SIG-M5 treated with dmso at 0.1 percent for 504 hours (cell line): ENCODE data around the gene TESK1.
"Not testable (repeated sequence)": the region's sequence is repeated elsewhere in the genome, so short reads cannot be mapped to it uniquely, and the experiment has no call there.

ENCODE experiments used
- DNase-seq: peaks from one replicate; lab custom pipeline; 2025; ENCODE audit not compliant: unreplicated experiment; lab: John Stamatoyannopoulos, UW

TESK1 gene

DNA sequence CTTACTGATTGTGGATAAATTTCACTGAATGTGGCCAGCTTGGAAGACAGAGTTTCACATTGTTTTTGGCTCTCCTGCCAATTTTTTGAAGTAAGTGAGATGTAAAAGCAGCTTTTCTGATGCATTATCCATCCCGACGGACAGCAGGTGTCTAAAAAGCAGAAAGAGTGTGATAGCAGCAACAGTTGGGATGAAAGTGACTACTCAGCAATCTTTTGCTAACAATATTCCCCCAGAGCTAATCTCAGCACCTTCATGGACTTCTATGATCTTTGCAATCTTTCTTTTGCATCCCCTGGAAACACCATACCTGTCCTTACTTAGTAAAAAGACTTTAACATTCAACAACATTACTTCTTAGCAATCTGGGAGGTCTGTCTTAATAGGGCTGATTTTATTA, 7.8 kb downstream of the TESK1 start:
- DNase-seq: no peak

DNA sequence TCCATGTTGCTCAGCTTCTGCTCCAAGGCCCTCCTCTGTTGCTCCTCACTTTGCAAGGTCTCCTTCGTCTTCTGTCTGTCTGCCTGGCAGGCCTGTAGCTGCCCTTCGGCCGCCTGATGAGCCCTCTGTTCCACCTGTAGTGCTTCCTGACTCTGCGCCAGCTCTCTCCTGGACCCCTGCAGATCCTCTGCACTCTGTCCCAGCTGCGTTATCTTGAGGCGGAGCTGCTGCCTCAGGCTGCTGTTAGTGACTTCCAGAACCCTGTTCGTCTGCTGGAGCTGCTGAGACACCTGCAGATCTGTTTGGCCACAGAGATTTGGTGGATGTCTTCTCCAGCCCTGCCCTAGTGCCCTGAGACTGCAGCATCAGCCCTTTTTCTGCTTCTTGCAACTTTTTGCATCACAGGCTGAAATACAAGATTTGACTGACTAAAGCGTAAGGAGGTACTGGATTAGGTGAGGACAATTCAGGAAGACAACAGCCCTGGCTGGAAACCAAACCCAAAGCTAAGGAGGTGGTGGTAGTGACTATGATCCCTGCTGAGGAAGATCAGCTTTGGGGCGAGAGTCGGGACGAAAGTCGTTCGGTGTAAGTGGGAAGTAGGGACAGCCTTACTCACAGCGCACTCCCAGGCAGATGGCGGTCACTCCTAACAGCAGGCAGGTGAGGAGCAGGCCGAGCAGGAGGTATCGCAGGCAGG, 11.1 kb downstream of the TESK1 start:
- no peak for DNase-seq

DNA sequence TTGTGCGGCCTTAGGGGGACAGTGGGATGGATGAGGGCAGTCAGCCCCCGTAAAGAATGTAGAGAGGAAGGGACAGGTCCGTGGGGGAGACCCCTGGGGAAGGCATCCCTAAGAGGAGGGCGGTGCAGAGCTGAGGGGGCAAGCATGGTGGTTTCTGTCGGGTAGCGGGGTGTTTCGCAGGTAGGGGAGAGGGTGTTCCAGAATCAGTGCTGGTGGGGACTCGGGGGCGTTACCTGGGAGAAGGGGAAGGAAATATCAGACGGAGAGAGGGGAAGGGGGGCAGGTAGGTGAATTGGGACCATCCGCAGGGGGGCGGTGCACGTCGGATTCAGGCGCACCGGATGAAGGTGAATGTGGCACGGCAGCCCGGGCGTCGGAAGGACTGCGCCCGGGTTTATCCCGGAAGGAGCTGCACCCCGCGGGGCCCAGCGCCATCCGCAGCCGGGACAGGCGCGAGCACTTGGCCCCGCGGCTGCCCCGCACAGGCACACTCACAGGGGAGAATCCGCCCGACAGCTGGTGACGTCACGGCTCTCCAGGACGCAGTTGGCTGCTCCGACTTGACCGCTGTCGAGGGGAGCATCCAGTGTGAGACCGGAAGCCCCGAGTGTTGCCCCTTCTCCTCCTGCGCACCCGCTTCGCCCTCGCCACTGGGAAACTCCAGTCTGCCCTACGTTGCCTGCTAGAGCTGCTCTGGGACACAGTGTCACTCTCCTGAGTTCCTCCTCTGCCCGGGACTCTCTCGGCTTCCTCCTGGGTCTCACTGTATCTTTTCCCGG, 11.8 kb downstream of the TESK1 start:
- DNase-seq: no peak

DNA sequence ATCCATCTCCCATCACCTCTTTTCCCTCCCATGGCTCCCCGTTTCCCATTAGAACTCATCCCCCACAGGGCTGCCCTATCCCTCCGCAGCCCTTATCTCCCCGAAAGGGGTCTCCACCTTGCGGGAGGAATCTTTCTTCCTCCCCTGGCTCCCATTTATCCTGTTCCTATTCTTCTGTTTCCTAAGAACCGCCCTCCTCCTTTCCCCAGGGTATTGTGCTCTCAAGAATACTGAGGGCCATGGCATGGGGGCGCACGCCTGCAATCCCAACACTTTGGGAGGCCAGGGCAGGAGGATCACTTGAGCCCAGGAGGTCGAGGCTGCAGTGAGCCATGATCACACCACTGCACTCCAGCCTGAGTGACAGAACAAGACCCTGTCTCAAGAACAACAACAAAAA, 12.5 kb downstream of the TESK1 start:
- DNase-seq: no peak

DNA sequence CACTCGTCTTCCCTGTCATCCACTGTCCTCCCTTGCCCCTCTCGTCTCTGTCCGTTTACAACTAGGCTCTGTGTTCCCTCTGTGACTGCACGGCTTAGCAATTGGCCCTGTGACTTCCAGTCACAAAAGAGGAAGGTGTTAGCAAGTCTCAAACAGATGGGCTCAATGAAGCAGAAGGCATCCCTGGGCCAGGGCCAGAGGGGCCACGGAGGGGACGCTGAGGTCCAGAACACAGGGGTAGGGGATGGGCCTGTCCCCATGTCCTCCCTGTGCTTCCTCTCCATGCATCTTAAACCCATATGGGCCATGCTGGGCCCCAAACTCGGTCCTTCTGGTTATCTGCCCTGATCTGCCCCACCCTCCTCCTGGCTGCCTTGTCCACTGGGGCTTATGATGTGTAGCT, 13.3 kb downstream of the TESK1 start, which contains the start of gene CD72:
TSS of gene CD72 (minus strand) at position 89 of the 403 bp plus-strand sequence. CDS start 110 bp downstream, outside the sequence.
- DNase-seq: no peak

DNA sequence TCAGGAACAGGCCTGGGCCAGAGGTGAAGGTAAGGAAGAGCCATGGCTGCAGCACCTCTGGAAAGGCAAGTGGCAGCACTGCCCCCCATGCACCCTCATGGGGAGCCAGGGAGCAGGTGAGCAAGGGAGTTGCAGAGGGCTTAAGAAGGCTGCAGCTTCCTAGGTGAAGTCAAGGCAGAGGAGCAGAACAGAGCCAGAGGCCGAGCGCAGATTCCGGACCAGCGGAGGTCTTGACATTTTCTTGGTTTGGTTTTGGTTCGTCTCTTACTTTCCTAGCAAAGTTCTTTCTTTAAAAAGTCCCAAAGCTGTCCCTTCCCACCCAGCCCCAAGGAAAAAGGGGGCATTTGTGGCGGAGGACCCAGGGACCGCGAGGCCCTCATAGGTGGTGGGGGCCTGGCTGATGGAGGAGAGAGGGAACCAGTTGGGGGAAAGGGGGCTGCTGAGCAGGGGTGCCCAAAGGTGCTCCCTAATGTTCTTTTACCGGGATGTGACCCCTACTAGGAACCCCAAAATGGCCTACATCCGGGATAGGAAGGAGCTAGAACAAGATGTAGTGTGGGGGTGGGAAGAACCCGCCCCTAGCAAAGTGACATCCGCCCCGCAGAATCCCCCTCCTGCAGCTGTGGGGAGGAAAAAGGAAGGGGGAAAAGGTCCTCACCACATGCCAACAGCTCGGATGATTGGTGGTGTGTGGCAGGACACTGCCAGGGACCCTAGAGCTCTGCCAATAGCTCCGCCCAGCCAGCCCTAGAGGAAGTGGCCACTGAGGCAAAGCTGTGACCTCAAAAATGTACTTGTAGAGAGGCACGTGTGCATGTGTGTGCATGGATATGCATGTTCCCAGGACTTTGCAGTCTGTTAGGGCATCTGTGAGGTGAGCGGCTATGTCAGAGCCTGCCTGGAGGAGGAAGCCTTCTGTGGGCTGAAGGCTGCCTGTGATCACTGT, 14.1 kb downstream of the TESK1 start:
- no peak for DNase-seq

DNA sequence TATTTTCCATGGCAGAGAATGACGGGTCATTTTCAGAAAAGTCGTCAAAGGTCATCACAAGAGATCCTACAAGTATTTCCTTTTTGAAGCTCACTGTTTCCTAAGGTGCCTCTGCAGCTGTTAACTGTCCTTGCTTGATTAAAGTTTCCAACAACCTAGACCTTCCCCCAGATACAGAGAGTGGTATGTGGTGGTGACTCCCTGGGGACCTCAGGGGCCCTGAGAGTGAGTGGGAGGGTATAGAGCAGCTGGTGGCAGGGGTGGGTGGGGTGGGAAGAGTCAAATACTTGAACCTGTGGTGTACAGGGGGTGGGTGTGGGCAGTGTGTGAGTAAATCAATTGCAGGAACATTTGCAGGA, 14.7 kb downstream of the TESK1 start:
- DNase-seq: no peak

DNA sequence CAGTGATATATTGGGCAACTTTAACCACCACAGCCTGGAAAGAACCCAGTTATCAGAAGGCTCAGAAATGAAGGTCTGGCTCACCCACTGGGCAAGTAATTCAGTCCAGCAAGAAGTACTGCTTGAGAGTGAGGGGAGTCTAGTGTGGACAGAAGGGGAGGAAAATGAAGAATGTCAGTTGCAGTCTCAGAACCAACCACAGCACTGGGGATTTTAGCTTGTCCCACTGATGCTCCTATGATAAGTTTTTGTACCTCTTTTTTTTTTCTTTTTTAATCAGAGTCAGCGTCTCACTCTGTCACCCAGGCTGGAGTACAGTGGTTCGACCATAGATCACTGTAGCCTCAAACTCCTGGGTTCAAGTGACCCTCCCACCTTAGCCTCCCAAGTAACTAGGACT, 22.5 kb downstream of the TESK1 start:
- DNase-seq: no peak

DNA sequence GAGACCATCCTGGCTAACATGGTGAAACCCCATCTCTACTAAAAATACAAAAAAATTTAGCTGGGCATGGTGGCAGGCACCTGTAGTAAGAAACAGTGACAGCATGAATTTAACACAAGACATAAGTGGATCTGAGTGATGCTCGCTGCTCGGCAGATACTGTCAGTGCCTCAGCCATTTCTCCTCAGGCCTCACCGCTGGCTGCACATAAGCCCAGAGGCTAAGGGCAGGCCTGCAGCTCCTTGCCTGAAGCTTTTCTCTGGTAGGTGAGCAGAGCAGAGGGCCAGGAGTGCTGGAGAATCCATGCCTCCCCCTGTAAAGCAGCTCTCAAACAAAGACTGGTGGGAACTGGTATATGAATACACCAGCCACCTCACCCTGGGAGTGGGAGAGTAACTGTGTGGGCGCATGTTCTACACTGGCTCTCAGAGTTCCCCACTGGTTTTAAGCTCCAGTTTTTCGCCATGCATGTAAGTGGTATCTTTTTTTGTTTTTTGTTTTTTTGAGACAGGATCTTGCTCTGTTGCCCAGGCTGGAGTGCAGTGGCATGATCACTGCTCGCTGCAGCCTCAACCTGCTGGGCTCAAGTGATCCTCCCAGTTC, 23.4 kb downstream of the TESK1 start:
- DNase-seq: no peak

DNA sequence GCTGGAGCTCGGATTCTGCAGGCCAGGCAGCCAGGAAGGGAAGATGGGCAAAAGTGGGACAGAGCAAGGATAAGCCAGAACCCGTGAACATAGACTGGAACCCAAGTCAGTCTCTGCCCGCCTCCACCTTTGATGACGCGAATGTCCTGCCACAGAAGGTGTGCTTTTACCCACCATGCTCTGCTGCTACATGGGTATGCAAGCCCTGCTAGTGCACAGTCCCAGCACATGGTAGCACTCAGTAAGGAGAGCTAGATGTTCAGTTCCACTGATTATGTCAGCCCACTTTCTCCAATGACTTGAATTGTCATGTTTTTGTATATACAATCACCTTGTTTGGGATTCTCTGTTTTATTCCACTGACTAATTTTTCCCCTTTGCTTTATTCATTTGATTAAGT, 24.5 kb downstream of the TESK1 start:
- DNase-seq: no peak

DNA sequence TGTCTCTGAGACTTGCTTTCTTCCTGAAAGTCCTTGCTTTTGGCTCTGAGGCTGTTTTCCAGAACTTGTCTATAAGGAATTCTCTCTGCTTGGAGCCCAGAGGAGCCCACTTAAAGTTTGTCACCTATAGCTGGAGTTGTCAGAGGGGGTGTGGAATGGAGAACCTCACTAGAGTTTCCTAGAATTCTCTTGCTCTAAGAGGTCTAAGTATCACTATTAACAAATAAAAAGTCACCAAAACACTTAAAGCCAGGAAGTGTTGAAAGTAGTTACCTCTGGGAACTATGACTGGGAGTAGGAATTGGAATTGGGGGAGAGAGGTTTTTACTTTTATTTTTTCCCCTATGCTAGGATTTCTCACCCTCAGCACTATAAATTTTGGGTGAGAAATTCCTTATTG, 30.7 kb downstream of the TESK1 start:
- no peak for DNase-seq

DNA sequence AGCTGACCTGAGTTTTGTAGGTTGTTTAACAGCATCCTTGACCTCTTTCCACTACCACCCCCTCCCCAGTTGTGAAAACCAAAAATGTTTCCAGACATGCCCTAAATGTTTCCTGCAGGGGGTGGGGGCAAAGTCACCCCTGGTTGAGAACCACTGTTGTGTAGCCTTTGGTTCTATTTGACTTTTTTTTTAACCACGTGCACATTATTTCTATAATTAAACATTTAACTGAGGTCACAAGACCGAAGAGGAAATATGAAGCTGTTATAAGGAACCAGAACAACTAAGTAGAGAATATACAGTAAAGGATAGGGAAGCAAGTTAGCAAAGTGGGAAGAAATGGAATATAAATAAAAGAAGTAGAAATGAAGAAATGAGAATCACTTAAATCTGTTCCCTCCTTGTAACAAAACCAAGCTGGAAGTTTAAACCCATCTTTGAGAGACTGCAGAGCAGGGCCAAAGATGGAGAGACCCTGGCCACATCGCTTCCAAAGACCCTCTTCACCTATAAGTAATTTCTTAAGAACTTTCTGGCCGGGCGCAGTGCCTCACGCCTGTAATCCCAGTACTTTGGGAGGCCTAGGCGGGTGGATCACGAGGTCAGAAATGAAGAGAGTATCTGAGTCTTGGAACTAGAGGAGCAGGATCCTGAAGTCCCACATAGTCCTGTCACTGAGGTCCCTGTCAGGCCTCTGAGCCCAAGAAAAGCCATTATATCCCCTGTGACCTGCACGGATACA, 31.2 kb downstream of the TESK1 start:
- peak; percentile 31 for DNase-seq

DNA sequence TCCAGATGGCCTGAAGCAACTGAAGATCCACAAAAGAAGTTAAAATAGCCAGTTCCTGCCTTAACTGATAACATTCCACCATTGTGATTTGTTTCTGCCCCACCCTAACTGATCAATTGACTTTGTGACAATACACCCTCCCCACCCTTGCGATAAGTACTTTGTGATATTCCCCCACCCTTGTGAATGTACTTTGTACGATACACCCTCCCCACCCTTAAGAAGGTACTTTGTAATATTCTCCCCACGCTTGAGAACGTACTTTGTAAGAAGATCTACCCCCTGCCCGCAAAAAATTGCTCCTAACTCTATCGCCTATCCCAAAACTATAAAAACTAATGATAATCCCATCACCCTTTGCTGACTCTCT, 31.8 kb downstream of the TESK1 start:
- DNase-seq: not testable (repeated sequence)

DNA sequence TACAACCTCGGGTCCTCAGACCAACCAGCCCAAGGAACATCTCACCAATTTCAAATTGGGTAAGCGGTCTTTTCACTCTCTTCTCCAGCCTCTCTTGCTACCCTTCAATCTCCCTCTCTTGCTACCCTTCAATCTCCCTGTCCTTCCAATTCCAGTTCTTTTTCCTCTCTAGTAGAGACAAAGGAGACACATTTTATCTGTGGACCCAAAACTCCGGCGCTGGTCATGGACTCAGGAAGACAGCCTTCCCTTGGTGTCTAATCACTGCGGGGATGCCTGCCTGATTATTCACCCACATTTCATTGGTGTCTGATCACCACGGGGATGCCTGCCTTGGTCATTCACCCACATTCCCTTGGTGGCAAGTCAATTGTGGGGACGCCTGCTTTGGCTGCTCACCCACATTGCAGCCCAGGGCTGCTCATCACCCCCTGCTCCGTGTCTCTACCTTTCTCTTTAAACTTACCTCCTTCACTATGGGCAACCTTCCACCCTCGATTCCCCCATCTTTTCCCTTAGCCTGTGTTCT, 32.4 kb downstream of the TESK1 start:
- not testable (repeated sequence) for DNase-seq

DNA sequence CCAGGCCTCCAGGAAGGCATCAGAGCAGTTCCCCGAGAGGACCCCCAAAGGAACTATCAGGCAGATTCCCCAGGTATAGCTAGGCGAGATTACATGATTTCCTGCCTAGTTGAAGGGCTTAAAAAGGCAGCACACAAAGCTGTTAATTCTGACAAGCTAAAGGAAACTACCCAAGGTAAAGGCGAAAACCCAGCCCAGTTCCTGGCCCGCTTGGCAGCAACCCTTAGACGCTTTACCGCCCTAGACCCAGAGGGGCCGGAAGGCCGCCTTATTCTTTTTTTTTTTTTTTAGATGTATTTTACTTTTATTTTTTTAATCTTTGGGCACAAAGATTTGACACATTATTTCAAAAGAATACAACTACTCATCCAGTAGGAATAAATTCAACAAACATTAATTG, 33.7 kb downstream of the TESK1 start:
- not testable (repeated sequence) for DNase-seq

DNA sequence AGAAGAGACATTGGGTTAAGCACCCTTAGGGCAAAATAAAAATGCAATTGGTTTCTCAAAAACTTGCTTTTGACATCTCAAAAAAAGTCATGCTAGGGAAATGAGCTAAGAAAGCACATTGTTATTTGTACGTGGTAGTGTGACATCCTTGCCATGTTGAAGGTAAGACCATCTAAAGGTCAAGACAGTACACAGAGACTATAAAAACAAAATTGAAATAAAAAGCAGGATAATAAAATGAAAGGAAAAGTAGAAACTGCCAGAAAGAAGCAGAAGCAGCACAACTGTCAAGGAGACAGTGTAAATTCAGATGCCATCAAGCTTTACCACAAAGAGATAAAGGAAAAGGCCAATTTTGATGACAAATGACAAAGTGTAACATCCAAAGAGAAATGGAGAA, 34.2 kb downstream of the TESK1 start:
- not testable (repeated sequence) for DNase-seq

DNA sequence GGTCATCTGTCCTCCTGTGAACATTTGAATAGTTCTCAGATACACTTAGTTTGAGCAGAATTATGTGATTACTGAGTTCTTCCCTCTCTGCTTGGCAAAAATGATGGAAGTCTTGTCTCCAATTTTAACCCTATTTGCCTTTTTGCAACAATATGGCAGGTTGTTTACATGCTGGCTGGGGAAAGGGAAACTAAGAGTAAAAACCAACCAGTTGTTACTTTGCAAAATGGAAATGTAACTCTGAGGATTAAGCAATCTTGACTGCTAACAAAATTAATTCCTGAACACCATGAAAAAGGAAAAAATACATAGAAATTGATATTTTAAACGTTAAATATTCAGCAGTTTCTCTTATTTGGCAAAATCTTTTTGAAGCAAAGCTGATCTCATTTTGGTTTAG, 34.6 kb downstream of the TESK1 start:
- DNase-seq: no peak

DNA sequence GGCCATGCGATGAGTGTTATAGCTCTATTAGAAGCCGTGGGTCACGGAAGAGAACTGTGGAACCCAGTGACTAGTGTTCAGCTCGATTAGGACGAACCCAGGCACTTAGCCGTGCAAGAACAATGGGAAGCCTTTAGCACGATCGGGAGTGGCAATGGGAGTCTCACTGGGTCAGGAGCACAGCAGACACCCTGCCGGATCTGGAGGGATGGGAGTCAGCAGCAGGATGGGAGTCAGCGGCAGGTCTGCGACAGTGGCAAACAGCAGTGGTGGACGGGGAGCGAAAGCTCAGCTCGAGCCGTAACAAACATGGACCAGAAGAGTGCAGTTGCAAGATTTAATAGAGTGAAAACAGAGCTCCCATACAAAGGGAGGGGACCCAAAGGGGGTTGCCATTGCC, 35.4 kb downstream of the TESK1 start:
- DNase-seq: not testable (repeated sequence)

DNA sequence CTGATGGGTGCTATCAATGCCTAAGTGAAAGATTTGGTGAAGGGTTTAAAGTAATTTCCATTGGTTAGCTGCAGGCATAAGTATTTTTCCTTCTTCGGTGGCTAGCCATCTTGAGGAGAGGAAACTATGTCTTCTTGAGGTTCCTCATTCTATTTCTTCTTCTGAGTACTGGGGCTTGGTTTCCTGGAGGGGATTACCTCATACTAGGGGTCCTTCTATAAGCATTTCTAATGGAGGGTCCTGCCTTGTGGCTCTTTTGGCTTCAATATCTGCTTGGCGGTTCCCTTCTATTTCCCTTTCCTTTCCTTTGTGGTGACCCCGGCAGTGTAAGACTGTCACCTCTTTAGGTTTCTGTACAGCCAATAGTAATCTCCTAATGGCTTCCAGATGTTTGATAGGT, 36.4 kb downstream of the TESK1 start:
- not testable (repeated sequence) for DNase-seq

DNA sequence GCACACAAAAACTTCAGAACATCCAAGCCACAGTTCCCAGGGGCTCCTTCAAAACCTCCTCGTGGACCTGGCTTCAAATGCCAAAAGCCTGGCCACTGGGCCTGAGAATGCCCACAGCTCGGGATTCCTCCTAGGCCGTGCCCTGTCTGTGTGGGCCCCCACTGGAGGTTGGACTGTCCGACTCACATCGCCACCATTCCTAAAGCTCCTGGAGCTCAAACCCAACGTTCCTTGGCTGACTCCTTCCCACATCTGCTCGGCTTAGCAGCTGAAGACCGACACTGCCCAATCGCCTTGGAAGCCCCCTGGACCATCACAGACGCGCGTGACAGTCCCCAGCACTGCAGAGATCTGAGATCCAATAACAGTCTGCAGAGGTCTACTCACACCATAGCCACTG, 38.0 kb downstream of the TESK1 start:
- no peak for DNase-seq
